ENCODE data around the gene FAM83G.
"Not testable (repeated sequence)": the region's sequence is repeated elsewhere in the genome, so short reads cannot be mapped to it uniquely, and the experiment has no call there.

- TF ChIP-seq POLR2AphosphoS5 (IDR thresholded peaks at IDR 0.05; ENCODE audit: insufficient read depth, low read depth, low read length); CTCF (IDR thresholded peaks at IDR 0.05; ENCODE audit: extremely low read depth in 1 of 2, insufficient read depth in 1 of 2, low read depth in 1 of 2, low read length in 2 of 2); MAX (IDR thresholded peaks at IDR 0.05; ENCODE audit: insufficient read depth, insufficient read length); EZH2 (IDR thresholded peaks at IDR 0.05; ENCODE audit: borderline replicate concordance, low read depth, low read length, severe bottlenecking); MYC (IDR thresholded peaks at IDR 0.05; ENCODE audit: low read depth, low read length); JUN (IDR thresholded peaks at IDR 0.05; ENCODE audit: borderline replicate concordance, insufficient read depth, insufficient read length, low read depth): not testable (repeated sequence)
Measured at GRCh38 chr17:19036186-19036585, 31.6 kb upstream of the FAM83G start.

All from endothelial cell of umbilical vein (primary cell).